Measurements from ENCODE around the gene NRG3. TPM values are rescaled to one million over a fixed set of nuclear protein-coding genes. Genes with fewer than 3 reads are reported as not detected.

Gene NRG3
- total and polyA plus RNA-seq, 12 donors, result 0.03 to 0.73 (median 0.13) TPM; not detected in 5

- Histone ChIP-seq H3K27ac (no peak overlapping the region), H3K9me3 (no peaks in the 10 kb centered on the region)
- WGBS, 2 donors, result 83 to 88% methylated on average over 3 of the region's 3 CpGs
Observed at GRCh38 chr10:82144153-82144552, 269.2 kb downstream of the NRG3 start.

GRCh38 chr10:82148764-82149163 is 273.8 kb downstream of the NRG3 start:
- Histone ChIP-seq H3K27me3 (peaks cover 0 to 8% (median 0%) of the 10 kb centered on the region in 7 donors), H3K4me1 (no peaks in the 10 kb centered on the region), H3K27ac (no peak overlapping the region), H3K36me3 (no peaks in the 10 kb centered on the region), H3K4me3 (no peak overlapping the region), H3K9me3 (no peaks in the 10 kb centered on the region)
- intact Hi-C loops (cut with DNase I), result no loop called here
- 56 to 65% methylated on average over 1 of the region's 1 CpG for WGBS, 2 donors
- no peak for TF ChIP-seq CTCF (IDR thresholded peaks at IDR 0.05)
- DNase-seq (no peak), ATAC-seq (no peak)

More at GRCh38 chr10:82144153-82144552, 269.2 kb downstream of the NRG3 start:
- ATAC-seq (no peak), DNase-seq (no peak)
- intact Hi-C loops (cut with DNase I), result no loop called here
- no peak overlapping the region for H3K4me3 ChIP-seq
- H3K27me3 ChIP-seq, result no peaks in the 10 kb centered on the region
- no peaks in the 10 kb centered on the region for H3K36me3 ChIP-seq
- TF ChIP-seq CTCF (IDR thresholded peaks at IDR 0.05), result no peak
- no peaks in the 10 kb centered on the region for H3K4me1 ChIP-seq

- TF ChIP-seq CTCF (IDR thresholded peaks at IDR 0.05), result no peak
- H3K4me1 ChIP-seq, result no peaks in the 10 kb centered on the region
- peaks cover 0 to 4% (median 0%) of the 10 kb centered on the region in 11 donors for H3K9me3 ChIP-seq
- H3K27me3 ChIP-seq, result peaks cover 0 to 8% (median 0%) of the 10 kb centered on the region in 7 donors
- no peak overlapping the region for H3K27ac ChIP-seq
- WGBS, 2 donors, result 40 to 50% methylated on average over 4 of the region's 4 CpGs
- no peak overlapping the region for H3K4me3 ChIP-seq
- intact Hi-C loops (cut with DNase I), result no loop called here
- DNase-seq (no peak), ATAC-seq (no peak)
- H3K36me3 ChIP-seq, result no peaks in the 10 kb centered on the region
Observed at GRCh38 chr10:82149674-82150073, 274.7 kb downstream of the NRG3 start.

GRCh38 chr10:82150123-82150900 is 275.3 kb downstream of the NRG3 start:
- peak; percentile 4 to 14 for DNase-seq
- intact Hi-C loops (cut with DNase I), result no loop called here

More at GRCh38 chr10:82150123-82150900, 275.3 kb downstream of the NRG3 start:
- WGBS, 2 donors, result 44 to 46% methylated on average over 9 of the region's 9 CpGs
- no peaks in the 10 kb centered on the region for H3K36me3 ChIP-seq
- H3K4me1 ChIP-seq, result no peaks in the 10 kb centered on the region
- peaks cover 0 to 8% (median 0%) of the 10 kb centered on the region in 7 donors for H3K27me3 ChIP-seq
- H3K9me3 ChIP-seq, result peaks cover 0 to 4% (median 0%) of the 10 kb centered on the region in 11 donors
- peak in 1 of 8 donors; percentile 50 for ATAC-seq
- H3K27ac ChIP-seq, result no peak overlapping the region
- TF ChIP-seq CTCF (IDR thresholded peaks at IDR 0.05), result peak in 3 of 9 donors; percentile 10 to 33 (median 17)
- H3K4me3 ChIP-seq, result no peak overlapping the region

All from heart right ventricle (tissue), 16 donors.